Brain microvascular endothelial cell (primary cell): ENCODE measurements around the gene C1QL4.

ENCODE experiments used
- DNase-seq: peaks from one replicate; pipeline ENCODE4 v3.0.0-alpha.2; 2020
- H3K27ac ChIP-seq: fragments of 250-450 bp; sonication (Bioruptor Pico); 2 replicates; pipeline ENCODE4 v1.5.1; 2020; ENCODE audit warnings: mild to moderate bottlenecking, moderate library complexity
- H3K27me3 ChIP-seq: fragments of 250-450 bp; sonication (Bioruptor Pico); replicated peaks from 2 replicates; pipeline ENCODE4 v1.5.1; 2020; ENCODE audit warnings: mild to moderate bottlenecking
- H3K36me3 ChIP-seq: fragments of 250-450 bp; sonication (Bioruptor Pico); replicated peaks from 2 replicates; pipeline ENCODE4 v1.5.1; 2020; ENCODE audit warnings: mild to moderate bottlenecking
- H3K4me3 ChIP-seq: 2 replicates; pipeline ENCODE4 v1.5.1; 2011; ENCODE audit warnings: low read depth, mild to moderate bottlenecking, control low read depth, low read length, moderate library complexity
- in situ Hi-C: cut with HindIII; loops from 2 replicates; pipeline ENCODE4 v1.10.0; 2017; ENCODE audit warnings: low sequenced_read_pairs, low pct_ligation_motif_present
- TF ChIP-seq, protein P1 (sequence below): IDR thresholded peaks from 2 replicates; pipeline ENCODE4 v1.5.1; 2011; ENCODE audit warnings: low read depth, mild to moderate bottlenecking, moderate library complexity, low read length, control low read depth, inconsistent platforms; ENCODE audit errors: missing control alignments

C1QL4 gene

DNA sequence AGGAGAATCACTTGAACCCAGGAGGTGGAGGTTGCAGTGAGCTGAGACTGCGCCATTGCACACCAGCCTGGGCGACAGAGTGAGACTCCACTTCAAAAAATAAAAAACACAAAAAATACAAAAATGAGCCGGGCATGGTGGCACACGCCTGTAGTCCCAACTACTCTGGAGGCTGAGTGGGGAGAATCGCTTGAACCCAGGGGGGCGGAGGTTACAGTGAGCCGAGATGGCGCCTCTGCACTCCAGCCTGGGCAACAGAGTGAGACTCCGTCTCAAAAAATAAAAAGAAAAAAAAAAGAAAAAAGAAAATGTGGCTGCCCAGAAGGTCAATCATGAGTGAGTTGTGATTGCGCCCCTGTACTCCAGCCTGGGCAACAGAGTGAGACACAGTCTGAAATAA, 18.9 kb upstream of the C1QL4 start:
- H3K36me3 ChIP-seq = no peaks in the 10 kb centered on the region
- no peak overlapping the region for H3K4me3 ChIP-seq
- in situ Hi-C loops = loop anchor here (25.0 kb wide), 1 partner anchor 156 kb away; no protein-coding TSS in a partner anchor
- H3K27ac ChIP-seq = no peak overlapping the region
- TF ChIP-seq, protein P1, sequence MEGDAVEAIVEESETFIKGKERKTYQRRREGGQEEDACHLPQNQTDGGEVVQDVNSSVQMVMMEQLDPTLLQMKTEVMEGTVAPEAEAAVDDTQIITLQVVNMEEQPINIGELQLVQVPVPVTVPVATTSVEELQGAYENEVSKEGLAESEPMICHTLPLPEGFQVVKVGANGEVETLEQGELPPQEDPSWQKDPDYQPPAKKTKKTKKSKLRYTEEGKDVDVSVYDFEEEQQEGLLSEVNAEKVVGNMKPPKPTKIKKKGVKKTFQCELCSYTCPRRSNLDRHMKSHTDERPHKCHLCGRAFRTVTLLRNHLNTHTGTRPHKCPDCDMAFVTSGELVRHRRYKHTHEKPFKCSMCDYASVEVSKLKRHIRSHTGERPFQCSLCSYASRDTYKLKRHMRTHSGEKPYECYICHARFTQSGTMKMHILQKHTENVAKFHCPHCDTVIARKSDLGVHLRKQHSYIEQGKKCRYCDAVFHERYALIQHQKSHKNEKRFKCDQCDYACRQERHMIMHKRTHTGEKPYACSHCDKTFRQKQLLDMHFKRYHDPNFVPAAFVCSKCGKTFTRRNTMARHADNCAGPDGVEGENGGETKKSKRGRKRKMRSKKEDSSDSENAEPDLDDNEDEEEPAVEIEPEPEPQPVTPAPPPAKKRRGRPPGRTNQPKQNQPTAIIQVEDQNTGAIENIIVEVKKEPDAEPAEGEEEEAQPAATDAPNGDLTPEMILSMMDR = no peak
- no peaks in the 10 kb centered on the region for H3K27me3 ChIP-seq
- DNase-seq = no peak

DNA sequence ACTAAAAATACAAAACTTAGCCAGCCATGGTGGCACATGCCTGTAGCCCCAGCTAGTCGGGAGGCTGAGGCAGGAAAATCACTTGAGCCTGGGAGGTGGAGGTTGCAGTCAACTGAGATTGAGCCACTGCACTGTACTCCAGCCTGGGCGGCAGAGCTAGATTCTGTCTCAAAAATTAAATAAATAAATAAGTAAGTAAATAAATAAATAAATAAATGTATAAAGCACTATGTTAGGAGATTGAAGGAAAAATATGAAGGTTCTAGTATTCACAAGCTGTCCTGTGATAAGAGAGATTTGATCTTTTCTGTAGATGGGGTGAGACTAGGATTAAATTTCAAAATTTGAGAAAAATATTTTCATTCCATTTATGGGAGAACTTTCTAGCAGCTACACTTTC, 15.4 kb upstream of the C1QL4 start:
- TF ChIP-seq, protein P1 = no peak
- Histone ChIP-seq H3K4me3 (no peak overlapping the region), H3K27me3 (no peaks in the 10 kb centered on the region), H3K36me3 (no peaks in the 10 kb centered on the region), H3K27ac (no peak overlapping the region)
- DNase-seq = no peak
- in situ Hi-C loops = loop anchor here (25.0 kb wide), 1 partner anchor 160 kb away; no protein-coding TSS in a partner anchor

DNA sequence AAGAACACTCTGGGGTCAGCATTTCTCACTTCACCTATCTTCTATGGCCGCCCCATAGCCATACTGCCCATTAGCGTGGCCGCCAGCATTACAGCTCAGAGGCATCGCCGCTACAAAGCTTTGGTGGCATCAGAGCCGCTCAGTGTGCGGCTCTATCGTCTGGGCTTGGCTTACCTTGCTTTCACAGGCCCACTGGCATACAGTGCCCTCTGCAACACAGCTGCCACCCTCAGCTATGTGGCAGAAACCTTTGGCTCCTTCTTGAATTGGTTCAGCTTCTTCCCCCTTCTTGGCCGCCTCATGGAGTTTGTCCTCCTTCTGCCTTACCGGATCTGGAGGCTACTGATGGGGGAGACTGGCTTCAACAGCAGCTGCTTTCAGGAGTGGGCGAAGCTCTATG, 12.3 kb upstream of the C1QL4 start:
- no peaks in the 10 kb centered on the region for H3K36me3 ChIP-seq
- no peak overlapping the region for H3K27ac ChIP-seq
- DNase-seq = no peak
- peaks cover 7% of the 10 kb centered on the region for H3K27me3 ChIP-seq
- no peak overlapping the region for H3K4me3 ChIP-seq
- in situ Hi-C loops = no loop called here
- TF ChIP-seq, protein P1 = no peak

DNA sequence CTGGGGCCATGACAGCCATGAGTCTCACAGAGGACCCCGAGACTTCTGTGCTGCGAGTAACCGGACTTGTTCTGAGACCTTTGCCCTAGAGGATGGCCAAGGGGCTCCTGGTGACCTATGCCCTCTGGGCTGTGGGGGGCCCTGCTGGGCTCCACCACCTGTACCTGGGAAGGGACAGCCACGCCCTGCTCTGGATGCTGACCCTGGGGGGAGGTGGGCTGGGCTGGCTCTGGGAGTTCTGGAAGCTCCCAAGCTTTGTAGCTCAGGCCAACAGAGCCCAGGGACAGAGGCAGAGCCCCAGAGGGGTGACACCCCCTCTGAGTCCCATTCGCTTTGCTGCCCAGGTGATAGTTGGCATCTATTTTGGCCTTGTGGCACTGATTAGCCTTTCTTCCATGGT, 11.8 kb upstream of the C1QL4 start:
- TF ChIP-seq, protein P1 = no peak
- H3K27ac ChIP-seq = no peak overlapping the region
- H3K27me3 ChIP-seq = peaks cover 7% of the 10 kb centered on the region
- H3K36me3 ChIP-seq = no peaks in the 10 kb centered on the region
- no peak for DNase-seq
- H3K4me3 ChIP-seq = no peak overlapping the region
- in situ Hi-C loops = no loop called here

DNA sequence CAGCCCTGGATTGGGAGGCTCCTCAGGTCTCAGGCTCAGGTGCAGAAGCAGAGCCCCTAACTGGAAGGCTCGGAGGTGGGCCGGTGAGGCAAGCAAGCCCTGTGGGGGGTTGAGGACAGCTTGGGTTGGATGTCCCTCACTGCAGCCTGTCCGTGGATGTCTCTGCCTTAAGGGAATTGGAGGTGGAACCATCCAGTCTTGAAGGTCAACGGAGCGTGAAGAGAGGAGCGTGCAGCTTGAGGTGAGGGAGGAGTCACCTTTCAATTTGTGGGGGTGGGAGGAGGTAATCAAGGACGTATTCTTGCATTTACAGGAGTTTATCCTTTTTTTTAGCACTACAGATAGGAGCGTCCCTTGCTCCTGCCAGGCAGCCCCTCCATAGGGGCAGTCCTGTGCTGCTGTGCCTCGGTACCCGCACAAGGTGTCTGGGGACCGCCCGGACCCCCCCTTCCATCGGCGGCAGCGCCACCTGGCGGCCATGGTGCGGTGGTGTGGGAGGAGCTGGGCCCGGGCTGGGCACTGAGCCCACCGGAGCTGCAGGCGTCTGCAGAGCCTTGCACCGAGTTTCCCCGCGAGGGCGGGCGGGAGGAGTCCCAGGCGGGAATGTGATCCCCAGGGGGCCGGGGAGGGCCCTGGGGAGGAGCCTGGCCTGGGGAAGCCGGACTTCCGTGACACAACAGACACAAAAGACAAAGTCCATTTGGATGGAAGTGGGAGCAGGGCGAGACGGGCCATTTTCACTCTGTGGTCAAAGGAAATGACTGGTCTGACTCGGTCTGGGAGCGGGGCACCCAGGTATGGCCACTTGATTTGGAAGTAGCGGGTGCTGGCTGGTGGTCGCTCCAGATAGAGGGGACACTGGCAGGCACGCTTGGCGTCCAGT, 10.6 kb upstream of the C1QL4 start:
- peak overlapping the region; percentile 41 for H3K27ac ChIP-seq
- TF ChIP-seq, protein P1 = peak; percentile 87
- H3K4me3 ChIP-seq = peak overlapping the region; percentile 48
- H3K27me3 ChIP-seq = peaks cover 7% of the 10 kb centered on the region
- in situ Hi-C loops = no loop called here
- DNase-seq = peak; percentile 82
- no peaks in the 10 kb centered on the region for H3K36me3 ChIP-seq
